Fibroblast of the aortic adventitia (primary cell): ENCODE data around the gene CSTF2. TPM values are rescaled to one million over a fixed set of nuclear protein-coding genes. Genes with fewer than 3 reads are reported as not detected.

Experiments
- DNase-seq: peaks from one replicate; pipeline ENCODE4 v3.0.0-alpha.2; 2010; ENCODE audit warnings: low read depth
- H3K4me3 ChIP-seq: 2 replicates; pipeline ENCODE4 v1.5.1; 2011; ENCODE audit warnings: low read depth, mild to moderate bottlenecking, control low read depth, low read length, moderate library complexity
- CTCF ChIP-seq: IDR thresholded peaks from 2 replicates; pipeline ENCODE4 v1.5.1; 2011; ENCODE audit warnings: mild to moderate bottlenecking, low read length, control low read depth, inconsistent platforms; ENCODE audit not compliant: insufficient read depth
- total RNA-seq: library from RNA; depleted of rRNA; stranded (reverse); fragments of >200 nt; gene quantifications from 2 replicates; pipeline ENCODE4 v1.2.3, GENCODE V29; 2012; ENCODE audit warnings: low replicate concordance

CSTF2 gene
- total RNA-seq, 1 donor: 12.5 TPM

GRCh38 chrX:100831219-100831946 is 11.2 kb downstream of the CSTF2 start:
- no peak overlapping the region for H3K4me3 ChIP-seq
- DNase-seq: no peak
- no peak for TF ChIP-seq CTCF

- no peak overlapping the region for H3K4me3 ChIP-seq
- no peak for DNase-seq
- TF ChIP-seq CTCF: no peak
Observed at GRCh38 chrX:100850317-100850716, 30.1 kb downstream of the CSTF2 start.

- no peak for TF ChIP-seq CTCF
- H3K4me3 ChIP-seq: no peak overlapping the region
- no peak for DNase-seq
Observed at GRCh38 chrX:100852810-100853209, 32.6 kb downstream of the CSTF2 start.

- no peak overlapping the region for H3K4me3 ChIP-seq
- DNase-seq: no peak
- no peak for TF ChIP-seq CTCF
Observed at GRCh38 chrX:100863326-100863864, 43.2 kb downstream of the CSTF2 start.

GRCh38 chrX:100864657-100865391 is 44.6 kb downstream of the CSTF2 start:
- H3K4me3 ChIP-seq: no peak overlapping the region
- no peak for TF ChIP-seq CTCF
- peak; percentile 59 for DNase-seq

- H3K4me3 ChIP-seq: no peak overlapping the region
- DNase-seq: no peak
- no peak for TF ChIP-seq CTCF
Observed at GRCh38 chrX:100868273-100868672, 48.1 kb downstream of the CSTF2 start.
